Mammary epithelial cell (primary cell): Measurements from ENCODE around the gene MEIOSIN.

ENCODE experiments used
- EZH2 ChIP-seq: IDR thresholded peaks from 2 replicates; pipeline ENCODE4 v1.6.1; 2012; ENCODE audit warnings: low read length, inconsistent platforms, borderline replicate concordance
- TF ChIP-seq, protein P1 (sequence below), 2 donors: IDR thresholded peaks in 1 of 2; conservative IDR thresholded peaks in 1 of 2; 2 replicates each; pipeline ENCODE4 v1.5.1; 2011 to 2012; ENCODE audit warnings: inconsistent platforms in 2 of 2, low read length in 2 of 2, mild to moderate bottlenecking in 2 of 2, control low read depth in 1 of 2, low read depth in 1 of 2; ENCODE audit not compliant: insufficient read depth in 1 of 2; ENCODE audit errors: extremely low read depth in 1 of 2

DNA sequence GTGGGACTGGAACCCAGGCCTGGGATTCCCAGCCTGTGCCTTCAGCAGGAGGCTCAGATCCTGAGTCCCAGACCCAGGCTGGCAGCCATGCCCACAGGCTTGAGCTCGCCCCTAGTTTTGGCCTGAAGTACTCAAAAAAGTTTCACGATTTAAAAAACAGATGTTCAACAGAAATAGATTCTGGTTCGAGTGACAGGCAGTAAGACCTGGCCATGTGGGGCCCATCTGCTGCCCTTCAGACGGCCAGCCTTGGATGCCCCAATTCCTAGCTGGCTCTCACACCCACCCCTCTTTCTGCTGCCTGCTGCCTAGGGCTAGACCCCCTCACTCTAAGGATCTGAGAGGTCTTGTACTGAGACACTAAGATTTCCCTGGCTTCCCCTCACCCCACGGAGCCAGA lies 51.9 kb downstream of the MEIOSIN start:
- TF ChIP-seq, protein P1, sequence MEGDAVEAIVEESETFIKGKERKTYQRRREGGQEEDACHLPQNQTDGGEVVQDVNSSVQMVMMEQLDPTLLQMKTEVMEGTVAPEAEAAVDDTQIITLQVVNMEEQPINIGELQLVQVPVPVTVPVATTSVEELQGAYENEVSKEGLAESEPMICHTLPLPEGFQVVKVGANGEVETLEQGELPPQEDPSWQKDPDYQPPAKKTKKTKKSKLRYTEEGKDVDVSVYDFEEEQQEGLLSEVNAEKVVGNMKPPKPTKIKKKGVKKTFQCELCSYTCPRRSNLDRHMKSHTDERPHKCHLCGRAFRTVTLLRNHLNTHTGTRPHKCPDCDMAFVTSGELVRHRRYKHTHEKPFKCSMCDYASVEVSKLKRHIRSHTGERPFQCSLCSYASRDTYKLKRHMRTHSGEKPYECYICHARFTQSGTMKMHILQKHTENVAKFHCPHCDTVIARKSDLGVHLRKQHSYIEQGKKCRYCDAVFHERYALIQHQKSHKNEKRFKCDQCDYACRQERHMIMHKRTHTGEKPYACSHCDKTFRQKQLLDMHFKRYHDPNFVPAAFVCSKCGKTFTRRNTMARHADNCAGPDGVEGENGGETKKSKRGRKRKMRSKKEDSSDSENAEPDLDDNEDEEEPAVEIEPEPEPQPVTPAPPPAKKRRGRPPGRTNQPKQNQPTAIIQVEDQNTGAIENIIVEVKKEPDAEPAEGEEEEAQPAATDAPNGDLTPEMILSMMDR (conservative IDR thresholded peaks at IDR 0.05 in 1 of 2, IDR thresholded peaks at IDR 0.05 in 1 of 2; ENCODE audit: extremely low read depth in 1 of 2, insufficient read depth in 1 of 2, low read depth in 1 of 2, low read length in 2 of 2), result no peak
- TF ChIP-seq EZH2, result no peak
